ENCODE results near the gene PPID.

GRCh38 chr4:158768555-158769174, 45.5 kb upstream of the PPID start, which contains the start of gene FNIP2:
- no peak for TF ChIP-seq CTCF (conservative IDR thresholded peaks at IDR 0.05; ENCODE audit: low read depth, low read length)
- TF ChIP-seq, protein P1, sequence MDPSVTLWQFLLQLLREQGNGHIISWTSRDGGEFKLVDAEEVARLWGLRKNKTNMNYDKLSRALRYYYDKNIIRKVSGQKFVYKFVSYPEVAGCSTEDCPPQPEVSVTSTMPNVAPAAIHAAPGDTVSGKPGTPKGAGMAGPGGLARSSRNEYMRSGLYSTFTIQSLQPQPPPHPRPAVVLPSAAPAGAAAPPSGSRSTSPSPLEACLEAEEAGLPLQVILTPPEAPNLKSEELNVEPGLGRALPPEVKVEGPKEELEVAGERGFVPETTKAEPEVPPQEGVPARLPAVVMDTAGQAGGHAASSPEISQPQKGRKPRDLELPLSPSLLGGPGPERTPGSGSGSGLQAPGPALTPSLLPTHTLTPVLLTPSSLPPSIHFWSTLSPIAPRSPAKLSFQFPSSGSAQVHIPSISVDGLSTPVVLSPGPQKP (IDR thresholded peaks at IDR 0.05; ENCODE audit: borderline replicate concordance, low read depth, low read length) = no peak
- TF ChIP-seq CEBPB (IDR thresholded peaks at IDR 0.05; ENCODE audit: low read depth, low read length) = no peak

Data from IMR-90 (cell line).